HFFc6 (cell line): ENCODE measurements around the gene TLE5. TPM values are rescaled to one million over a fixed set of nuclear protein-coding genes. Genes with fewer than 3 reads are reported as not detected.
"Not testable (repeated sequence)": the region's sequence is repeated elsewhere in the genome, so short reads cannot be mapped to it uniquely, and the experiment has no call there.

ENCODE experiments used
- DNase-seq: peaks from one replicate; pipeline ENCODE4 v3.0.0-alpha.2; 2018
- H3K27ac Mint-ChIP-seq: 2 replicates; pipeline ENCODE4 v1.8.0; 2020; ENCODE audit warnings: mild to moderate bottlenecking, mixed read lengths
- H3K27me3 Mint-ChIP-seq: 2 replicates; pipeline ENCODE4 v1.8.0; 2021; ENCODE audit warnings: mild to moderate bottlenecking, moderate library complexity, mixed read lengths; ENCODE audit not compliant: insufficient read depth
- H3K36me3 Mint-ChIP-seq: 2 replicates; pipeline ENCODE4 v1.8.0; 2021; ENCODE audit warnings: low read depth, mixed read lengths
- H3K4me1 Mint-ChIP-seq: 2 replicates; pipeline ENCODE4 v1.8.0; 2020; ENCODE audit warnings: low read depth, mixed read lengths
- H3K4me3 Mint-ChIP-seq: 2 replicates; pipeline ENCODE4 v1.8.0; 2020; ENCODE audit warnings: mild to moderate bottlenecking, moderate library complexity, mixed read lengths
- H3K9me3 Mint-ChIP-seq: 2 replicates; pipeline ENCODE4 v1.8.0; 2020; ENCODE audit warnings: mild to moderate bottlenecking, mixed read lengths
- CTCF ChIP-seq: fragments of 200-600 bp; sonication (generic); IDR thresholded peaks from 2 replicates; pipeline ENCODE4 v1.5.0; 2021; ENCODE audit warnings: antibody characterized with exemption, mild to moderate bottlenecking
- total RNA-seq, 6 experiments: library from RNA; stranded (reverse); fragmentation: NEBNext Ultra II Directional; extraction: Animal tissue kit (Norgen Biotek cat#: 25700); gene quantifications; 2 replicates in 1 of 6; 3 replicates in 5 of 6; pipeline ENCODE4 v1.2.3, GENCODE V29; 2021

TLE5 gene
- total RNA-seq, 6 experiments from 2014 or later = 332 to 383 (median 356) TPM

GRCh38 chr19:3095441-3096191 lies 33.3 kb upstream of the TLE5 start:
- H3K27ac Mint-ChIP-seq = peak overlapping the region; percentile 78
- no peak for DNase-seq
- H3K27me3 Mint-ChIP-seq = no peaks in the 10 kb centered on the region
- H3K4me3 Mint-ChIP-seq = peak overlapping the region; percentile 95
- peaks cover 27% of the 10 kb centered on the region for H3K4me1 Mint-ChIP-seq
- no peaks in the 10 kb centered on the region for H3K36me3 Mint-ChIP-seq
- no peak for TF ChIP-seq CTCF
- no peaks in the 10 kb centered on the region for H3K9me3 Mint-ChIP-seq

GRCh38 chr19:3094601-3095440 lies 32.5 kb upstream of the TLE5 start:
- peak; percentile 11 for DNase-seq
- no peaks in the 10 kb centered on the region for H3K36me3 Mint-ChIP-seq
- peak overlapping the region; percentile 95 for H3K4me3 Mint-ChIP-seq
- peak overlapping the region; percentile 78 for H3K27ac Mint-ChIP-seq
- H3K27me3 Mint-ChIP-seq = no peaks in the 10 kb centered on the region
- H3K9me3 Mint-ChIP-seq = no peaks in the 10 kb centered on the region
- peaks cover 27% of the 10 kb centered on the region for H3K4me1 Mint-ChIP-seq
- no peak for TF ChIP-seq CTCF

- not testable (repeated sequence) for H3K4me1 Mint-ChIP-seq, H3K27me3 Mint-ChIP-seq, H3K9me3 Mint-ChIP-seq, DNase-seq, H3K27ac Mint-ChIP-seq, H3K4me3 Mint-ChIP-seq, H3K36me3 Mint-ChIP-seq
Observed at GRCh38 chr19:3089299-3089855, 27.1 kb upstream of the TLE5 start.

- no peaks in the 10 kb centered on the region for H3K9me3 Mint-ChIP-seq
- no peaks in the 10 kb centered on the region for H3K4me1 Mint-ChIP-seq
- H3K4me3 Mint-ChIP-seq = no peak overlapping the region
- peaks cover 6% of the 10 kb centered on the region for H3K27me3 Mint-ChIP-seq
- no peaks in the 10 kb centered on the region for H3K36me3 Mint-ChIP-seq
- no peak for DNase-seq
- H3K27ac Mint-ChIP-seq = no peak overlapping the region
- no peak for TF ChIP-seq CTCF
Observed at GRCh38 chr19:3087769-3088168, 25.5 kb upstream of the TLE5 start.

GRCh38 chr19:3084943-3085342 lies 22.6 kb upstream of the TLE5 start:
- no peak for TF ChIP-seq CTCF
- Mint-ChIP-seq H3K9me3 (no peaks in the 10 kb centered on the region), H3K27ac (no peak overlapping the region), H3K27me3 (peaks cover 6% of the 10 kb centered on the region), H3K4me3 (no peak overlapping the region), H3K4me1 (no peaks in the 10 kb centered on the region), H3K36me3 (no peaks in the 10 kb centered on the region)
- DNase-seq = no peak

- Mint-ChIP-seq H3K4me3 (no peak overlapping the region), H3K4me1 (no peaks in the 10 kb centered on the region), H3K36me3 (no peaks in the 10 kb centered on the region), H3K9me3 (no peaks in the 10 kb centered on the region), H3K27me3 (peaks cover 6% of the 10 kb centered on the region), H3K27ac (no peak overlapping the region)
- DNase-seq = no peak
- TF ChIP-seq CTCF = no peak
Observed at GRCh38 chr19:3083964-3084363, 21.7 kb upstream of the TLE5 start.
